Pancreas (tissue), 10 donors: ENCODE measurements around the gene SLFN11. TPM values are rescaled to one million over a fixed set of nuclear protein-coding genes. Genes with fewer than 3 reads are reported as not detected.

ENCODE experiments used
- ATAC-seq, 4 donors: fragments of 200-7000 bp; cut with Tn5 transposase; one replicate each; pipeline versions ENCODE4 v1.8.0 to v1.9.1; 2020; ENCODE audit warnings: mild to moderate bottlenecking in 4 of 4, moderate library complexity in 4 of 4
- DNase-seq, 6 donors: peaks; one replicate each; pipeline ENCODE4 v3.0.0-alpha.2; 2020
- FAIRE-seq: peaks from 2 replicates; lab custom pipeline; 2012; peaks lifted over from hg19 to GRCh38; lab: Jason Lieb, UNC
- H3K27ac ChIP-seq, 4 donors: fragments of 200-600 bp; sonication (generic); 1 replicate in 3 of 4; 2 replicates in 1 of 4; pipeline versions ENCODE4 v1.5.0 to v1.8.0; 2020
- H3K27me3 ChIP-seq, 4 donors: fragments of 200-600 bp; one replicate each; pipeline ENCODE4 v1.8.0; 2021
- H3K36me3 ChIP-seq, 3 donors: fragments of 200-600 bp; sonication (generic) in 1 of 3; one replicate each; pipeline versions ENCODE4 v1.5.0 to v1.8.0; 2020 to 2021
- H3K4me1 ChIP-seq, 3 donors: fragments of 200-600 bp; one replicate each; pipeline ENCODE4 v1.8.0; 2021
- H3K4me3 ChIP-seq, 4 donors: fragments of 200-600 bp; sonication (generic) in 2 of 4; one replicate each; pipeline versions ENCODE4 v1.5.0 to v1.8.0; 2020 to 2021
- H3K9me3 ChIP-seq, 4 donors: fragments of 200-600 bp; one replicate each; pipeline ENCODE4 v1.8.0; 2021
- WGBS, 2 donors: extraction: QIAGEN DNeasy Blood & Tissue Kit; methylation state at CpG; one replicate each; pipeline ENCODE4 v1.1.7; 2013; 5-methylcytosine and 5-hydroxymethylcytosine counted together
- intact Hi-C, 3 donors: fragments of 100-400 bp; cut with DNase I; formaldehyde crosslinking; loops; one replicate each; pipeline versions ENCODE4 v1.11.1 to v1.14.2; 2022
- polyA plus RNA-seq, 2 donors: library from polyadenylated mRNA; stranded (reverse); fragments of 200-250 nt; gene quantifications; one replicate each; pipeline ENCODE4 v1.2.3, GENCODE V29; 2013
- total RNA-seq, 6 donors: library from RNA; stranded (reverse); fragmentation: NEBNext Ultra II Directional in 4 of 6; extraction: Animal tissue kit (Norgen Biotek cat#: 25700) in 4 of 6; gene quantifications; one replicate each; pipeline versions ENCODE4 v1.2.1 to v1.2.4, GENCODE V29; 2021 to 2023
- TF ChIP-seq, protein P1 (sequence below), 4 donors: fragments of 200-600 bp; sonication (generic) in 3 of 4; IDR thresholded peaks; one replicate each; pipeline versions ENCODE4 v1.5.0 to v1.8.0; 2021; ENCODE audit warnings: antibody characterized with exemption in 4 of 4
- donor health status: healthy with polysubstance abuse.
- donor health status: DM: no; HTN: no; CAD: no; lungs with moderate emphysema.
- donor health status: DM: no; HTN: no; CAD: no.
- donor health status: control.
- donor health status: control.
- donor health status: Bipolar disorder and iron deficiency.
- donor health status: DM: yes; HTN: yes; CAD: no.
- donor health status: DM: no; HTN: no; CAD: no.
- donor health status: DM: no; HTN: no; CAD: no.
- donor health status: DM: yes; HTN: yes; CAD: no.

The SLFN11 gene
- total and polyA plus RNA-seq, 8 donors: 2.4 to 14.1 (median 3.3) TPM

DNA sequence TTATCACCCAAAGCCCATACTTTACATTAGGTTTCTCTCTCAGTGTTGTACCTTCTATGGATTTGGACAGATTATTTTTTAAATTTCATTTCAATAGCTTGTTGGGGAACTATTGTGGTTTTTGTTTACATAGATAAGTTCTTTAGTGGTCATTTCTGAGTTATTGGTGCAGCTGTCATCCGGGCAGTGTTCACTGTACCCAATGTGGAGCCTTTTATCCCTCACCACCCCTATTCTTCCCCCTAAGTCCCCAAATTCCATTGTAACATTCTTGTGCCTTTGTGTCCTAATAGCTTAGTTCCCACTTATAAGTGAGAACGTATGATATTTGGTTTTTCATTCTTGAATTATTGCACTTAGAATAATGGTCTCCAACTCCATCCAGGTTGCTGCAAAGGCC is 57.5 kb downstream of the SLFN11 start:
- Histone ChIP-seq H3K27ac (no peak overlapping the region), H3K27me3 (no peaks in the 10 kb centered on the region), H3K4me1 (peaks cover 0 to 3% (median 0%) of the 10 kb centered on the region in 3 donors), H3K36me3 (no peaks in the 10 kb centered on the region), H3K4me3 (no peak overlapping the region), H3K9me3 (no peaks in the 10 kb centered on the region)
- ATAC-seq: no peak
- TF ChIP-seq, protein P1, sequence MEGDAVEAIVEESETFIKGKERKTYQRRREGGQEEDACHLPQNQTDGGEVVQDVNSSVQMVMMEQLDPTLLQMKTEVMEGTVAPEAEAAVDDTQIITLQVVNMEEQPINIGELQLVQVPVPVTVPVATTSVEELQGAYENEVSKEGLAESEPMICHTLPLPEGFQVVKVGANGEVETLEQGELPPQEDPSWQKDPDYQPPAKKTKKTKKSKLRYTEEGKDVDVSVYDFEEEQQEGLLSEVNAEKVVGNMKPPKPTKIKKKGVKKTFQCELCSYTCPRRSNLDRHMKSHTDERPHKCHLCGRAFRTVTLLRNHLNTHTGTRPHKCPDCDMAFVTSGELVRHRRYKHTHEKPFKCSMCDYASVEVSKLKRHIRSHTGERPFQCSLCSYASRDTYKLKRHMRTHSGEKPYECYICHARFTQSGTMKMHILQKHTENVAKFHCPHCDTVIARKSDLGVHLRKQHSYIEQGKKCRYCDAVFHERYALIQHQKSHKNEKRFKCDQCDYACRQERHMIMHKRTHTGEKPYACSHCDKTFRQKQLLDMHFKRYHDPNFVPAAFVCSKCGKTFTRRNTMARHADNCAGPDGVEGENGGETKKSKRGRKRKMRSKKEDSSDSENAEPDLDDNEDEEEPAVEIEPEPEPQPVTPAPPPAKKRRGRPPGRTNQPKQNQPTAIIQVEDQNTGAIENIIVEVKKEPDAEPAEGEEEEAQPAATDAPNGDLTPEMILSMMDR (IDR thresholded peaks at IDR 0.05): no peak
- no peak for DNase-seq
- FAIRE-seq: no peak
- WGBS, 2 donors: 72 to 73% methylated on average over 2 of the region's 2 CpGs
- intact Hi-C loops: no loop called here

DNA sequence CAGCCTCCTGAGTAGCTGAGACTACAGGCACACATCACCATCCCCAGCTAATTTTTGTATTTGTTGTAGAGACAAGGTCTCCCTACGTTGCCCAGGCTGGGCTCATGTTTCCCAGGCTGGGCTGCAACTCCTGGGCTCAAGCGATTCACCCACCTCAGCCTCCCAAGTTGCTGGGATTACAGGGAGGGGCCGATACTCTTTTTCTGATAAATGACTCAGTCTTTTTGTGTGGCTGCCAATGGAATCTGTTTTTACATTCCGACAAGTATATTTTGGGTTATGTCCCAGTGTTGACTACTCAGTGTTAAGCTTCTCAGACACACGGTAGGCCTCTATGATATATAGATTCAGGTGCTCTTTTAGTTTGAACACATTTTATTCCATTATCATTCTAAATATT is 58.1 kb downstream of the SLFN11 start:
- Histone ChIP-seq H3K27me3 (no peaks in the 10 kb centered on the region), H3K27ac (peak overlapping the region in 1 of 4 donors; percentile 21), H3K4me3 (no peak overlapping the region), H3K9me3 (no peaks in the 10 kb centered on the region), H3K4me1 (peaks cover 0 to 3% (median 0%) of the 10 kb centered on the region in 3 donors), H3K36me3 (no peaks in the 10 kb centered on the region)
- DNase-seq (no peak), ATAC-seq (peak in 3 of 4 donors; percentile 33 to 58 (median 42)), FAIRE-seq (no peak)
- 20 to 29% methylated on average over 5 of the region's 5 CpGs for WGBS, 2 donors
- TF ChIP-seq, protein P1 (IDR thresholded peaks at IDR 0.05): no peak
- intact Hi-C loops: no loop called here

DNA sequence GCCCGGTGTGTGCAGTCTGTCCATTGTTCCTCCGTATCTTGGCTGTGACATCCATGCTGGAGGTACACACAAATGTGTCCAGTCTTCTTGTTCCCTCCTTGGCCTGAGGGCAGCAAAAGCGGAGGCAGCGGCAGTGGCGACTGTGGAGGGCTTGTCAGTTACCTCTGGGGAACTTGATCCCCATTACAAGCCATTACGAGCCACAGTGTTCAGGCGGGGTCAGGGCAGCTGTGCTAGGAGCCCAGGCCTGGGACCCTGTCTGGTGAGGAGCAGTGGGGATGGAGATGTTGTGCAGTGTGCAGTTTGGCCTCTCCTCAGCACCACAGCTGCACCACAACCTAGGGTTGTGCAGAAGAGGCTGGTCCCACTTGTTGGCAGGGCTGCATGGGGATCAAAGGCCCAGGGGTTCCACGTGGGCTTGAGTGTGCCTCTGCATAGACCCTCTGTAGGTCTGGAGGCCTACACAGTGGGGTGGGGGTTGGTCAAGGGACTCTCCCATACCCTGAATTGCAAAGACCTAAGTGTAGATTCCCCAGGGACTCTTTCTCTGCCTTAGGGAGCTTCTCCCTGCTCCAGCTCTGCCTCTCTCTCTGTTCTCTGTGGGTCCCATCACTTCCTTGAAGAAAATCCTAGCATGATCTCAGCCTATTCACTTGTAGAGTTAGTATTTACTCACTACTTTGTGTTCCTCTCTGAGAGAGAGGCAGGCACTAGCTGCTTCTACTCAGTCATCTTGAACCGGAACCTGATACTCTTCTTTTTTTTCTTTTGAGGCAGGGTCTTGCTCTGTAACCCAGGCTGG is 58.8 kb downstream of the SLFN11 start:
- no peak for FAIRE-seq
- intact Hi-C loops: loop anchor here in 2 of 3 donors (5.0 kb wide), 2 partner anchors 218 to 223 kb away; partner anchors contain the start of gene SLFN12L (in 1 of the 2)
- no peaks in the 10 kb centered on the region for H3K36me3 ChIP-seq
- DNase-seq: peak in 1 of 6 donors; percentile 44
- TF ChIP-seq, protein P1 (IDR thresholded peaks at IDR 0.05): no peak
- ATAC-seq: peak in 2 of 4 donors; percentile 22 to 26
- peaks cover 0 to 3% (median 0%) of the 10 kb centered on the region in 3 donors for H3K4me1 ChIP-seq
- no peaks in the 10 kb centered on the region for H3K27me3 ChIP-seq
- no peak overlapping the region for H3K4me3 ChIP-seq
- H3K27ac ChIP-seq: peak overlapping the region in 1 of 4 donors; percentile 21
- no peaks in the 10 kb centered on the region for H3K9me3 ChIP-seq
- 62 to 63% methylated on average over 9 of the region's 9 CpGs for WGBS, 2 donors

DNA sequence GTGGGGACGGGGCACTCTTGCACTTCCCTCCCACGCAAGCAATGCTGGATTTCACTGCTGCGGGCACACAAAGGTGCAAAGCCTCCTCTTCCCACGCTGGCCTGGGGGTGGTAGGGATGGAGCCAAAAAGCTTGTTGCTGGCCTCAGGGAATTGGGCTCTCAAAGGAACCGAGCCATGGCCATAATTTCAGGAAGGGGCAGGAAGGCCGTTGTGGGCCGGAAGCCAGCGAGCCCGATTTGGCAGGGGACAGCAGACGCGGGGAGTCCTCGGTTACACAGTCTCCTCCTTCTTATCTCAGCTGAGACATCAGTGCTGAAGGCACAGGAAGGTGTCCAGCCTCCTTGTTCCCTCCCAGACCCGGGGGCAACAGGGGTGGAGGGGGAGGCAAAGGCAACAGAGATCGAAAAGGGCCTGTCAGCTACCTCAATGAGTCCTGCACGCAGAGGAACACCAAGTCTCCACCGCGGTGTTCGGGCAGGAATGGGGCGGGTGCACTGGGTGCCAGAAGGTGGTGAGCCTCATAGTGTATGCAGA is 59.5 kb downstream of the SLFN11 start:
- Histone ChIP-seq H3K4me1 (peaks cover 0 to 3% (median 0%) of the 10 kb centered on the region in 3 donors), H3K4me3 (no peak overlapping the region), H3K36me3 (no peaks in the 10 kb centered on the region), H3K27ac (no peak overlapping the region), H3K9me3 (no peaks in the 10 kb centered on the region), H3K27me3 (no peaks in the 10 kb centered on the region)
- DNase-seq (peak in 2 of 6 donors; percentile 50 to 57), ATAC-seq (peak in 2 of 4 donors; percentile 8 to 25), FAIRE-seq (no peak)
- intact Hi-C loops: loop anchor here in 2 of 3 donors (5.0 kb wide), 2 partner anchors 218 to 223 kb away; partner anchors contain the start of gene SLFN12L (in 1 of the 2)
- 20 to 23% methylated on average over 19 of the region's 19 CpGs for WGBS, 2 donors
- TF ChIP-seq, protein P1 (IDR thresholded peaks at IDR 0.05): no peak
